Fibroblast of skin of right quadriceps (primary cell): Measurements from ENCODE around the gene BTBD10.

Experiments used
- DNase-seq: peaks from one replicate; pipeline ENCODE4 v3.0.0-alpha.2; 2013

Gene BTBD10

DNA sequence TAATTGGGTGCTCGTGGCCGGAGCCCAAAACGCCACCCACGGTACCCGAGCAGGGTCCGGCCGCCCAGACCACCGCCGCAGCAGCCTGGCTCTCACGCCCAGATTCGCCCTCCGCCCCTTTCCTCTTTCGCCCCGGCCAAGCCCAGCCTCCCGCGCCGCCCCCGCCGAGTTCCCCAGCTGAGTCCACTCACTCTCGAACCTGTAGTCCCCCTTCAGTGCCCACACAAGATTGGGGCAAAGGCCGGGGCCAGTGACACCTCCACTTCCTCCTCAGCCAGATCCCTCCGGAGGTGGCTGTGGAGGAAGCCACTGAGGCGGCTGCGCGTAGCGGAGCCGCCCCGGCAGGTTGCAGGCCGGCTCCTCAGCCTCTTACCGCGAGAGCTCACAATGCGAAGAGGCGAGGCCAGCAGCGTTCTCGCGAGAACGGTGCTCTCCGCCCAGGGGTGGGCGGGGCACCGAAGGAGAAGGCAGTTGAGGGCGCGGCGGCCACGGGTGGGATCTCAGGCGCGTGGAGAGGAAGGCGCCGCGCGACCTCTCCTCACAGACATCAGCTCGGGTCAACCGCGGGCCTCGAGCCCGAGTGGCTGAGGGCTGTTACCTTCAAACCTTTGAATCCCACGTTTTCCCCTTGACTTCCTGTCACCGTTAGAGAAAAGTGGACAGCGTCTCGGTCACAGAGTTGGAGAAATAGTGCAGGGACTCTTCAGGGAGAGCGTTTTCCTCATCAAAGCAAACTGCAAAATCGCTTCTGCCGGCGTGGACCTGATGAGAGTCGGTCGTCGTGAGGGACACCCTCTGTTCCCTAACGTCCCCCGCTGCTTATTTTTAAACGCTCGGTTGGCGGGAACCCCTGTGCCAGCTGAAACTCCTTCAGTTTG, at the start of gene BTBD10:
Gene BTBD10 (minus strand): TSS at position 322 of the 878 bp plus-strand sequence. CDS start 18,098 bp downstream, outside the sequence.
- DNase-seq: peak; percentile 94

- DNase-seq: no peak
Measured at GRCh38 chr11:13503393-13503792, 40.4 kb upstream of the BTBD10 start.

DNA sequence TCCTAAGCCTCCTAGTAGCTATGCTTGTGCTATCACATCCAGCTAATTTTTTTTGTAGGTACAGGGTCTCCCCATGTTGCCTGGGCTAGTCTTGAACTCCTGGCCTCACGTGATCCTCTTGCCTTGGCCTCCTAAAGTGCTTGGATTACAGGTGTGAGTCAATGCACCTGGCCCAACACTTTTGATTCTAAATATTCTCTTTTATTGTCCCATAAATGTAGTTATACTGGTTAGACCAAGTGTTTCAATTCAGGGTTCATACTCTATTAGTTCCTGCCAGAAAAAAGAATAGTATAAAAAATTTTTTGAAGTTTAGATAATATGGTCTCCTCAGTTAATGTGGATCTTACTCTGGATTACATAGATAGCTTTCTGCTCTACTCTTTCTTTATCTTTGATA, 39.5 kb upstream of the BTBD10 start:
- DNase-seq: no peak

DNA sequence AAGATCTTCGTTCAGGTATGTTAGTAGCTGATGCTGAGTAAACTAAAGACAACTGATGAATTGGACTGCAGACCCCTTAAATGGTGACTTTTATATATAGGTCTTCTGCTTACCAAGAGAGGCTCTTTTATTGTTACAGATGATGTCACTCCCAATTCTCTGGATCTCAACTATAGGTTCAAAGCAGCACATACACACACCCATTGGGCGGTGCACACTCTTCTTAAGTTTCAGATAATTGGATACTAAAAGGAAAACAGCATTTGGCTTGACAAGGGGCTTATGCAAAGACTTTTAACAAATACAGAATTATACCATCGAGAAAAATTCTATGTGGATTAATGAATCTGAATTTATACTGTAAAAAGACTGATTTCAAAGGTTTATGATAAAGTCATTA, 32.9 kb upstream of the BTBD10 start, which contains the start of gene PTH:
Gene PTH (minus strand): TSS at position 69 of the 400 bp plus-strand sequence. CDS start 3,142 bp downstream, outside the sequence.
- DNase-seq: no peak

DNA sequence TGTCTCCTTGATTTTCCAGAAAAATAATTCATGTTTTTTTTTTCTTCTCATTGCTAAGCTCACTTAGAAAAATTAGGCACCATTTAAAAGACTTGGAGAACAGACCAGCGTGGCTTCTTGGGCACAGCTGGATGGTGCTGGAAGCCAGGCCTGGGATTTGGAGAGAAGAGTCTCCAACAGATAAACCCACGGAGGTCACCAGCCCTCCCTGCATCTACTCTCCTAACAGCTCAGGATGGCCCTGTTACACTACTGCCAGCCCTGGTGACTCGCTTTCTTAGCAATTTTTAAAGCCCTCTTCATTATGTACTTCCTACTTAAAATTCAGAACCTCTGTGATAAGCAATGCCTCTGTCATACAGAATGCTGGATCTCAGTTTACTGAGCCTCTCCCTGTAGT, 31.0 kb upstream of the BTBD10 start:
- no peak for DNase-seq

DNA sequence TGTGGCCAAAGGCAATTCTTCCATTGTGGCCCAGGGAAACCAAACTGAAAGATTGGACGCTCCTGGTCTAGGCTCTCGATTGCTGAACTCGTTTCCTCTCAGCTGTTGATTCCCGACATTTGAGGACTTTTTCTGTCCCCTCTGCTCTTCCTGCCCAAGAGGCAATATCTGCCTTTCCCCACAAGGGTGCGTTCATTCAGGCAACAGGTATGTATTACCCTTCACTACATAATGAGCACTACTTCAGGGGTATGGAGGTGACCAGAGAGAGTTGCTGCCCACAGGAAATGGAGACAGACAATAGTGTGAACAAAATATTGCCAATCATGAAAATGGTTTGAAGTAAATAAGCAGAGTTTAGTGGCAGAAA, 24.6 kb upstream of the BTBD10 start:
- DNase-seq: no peak

DNA sequence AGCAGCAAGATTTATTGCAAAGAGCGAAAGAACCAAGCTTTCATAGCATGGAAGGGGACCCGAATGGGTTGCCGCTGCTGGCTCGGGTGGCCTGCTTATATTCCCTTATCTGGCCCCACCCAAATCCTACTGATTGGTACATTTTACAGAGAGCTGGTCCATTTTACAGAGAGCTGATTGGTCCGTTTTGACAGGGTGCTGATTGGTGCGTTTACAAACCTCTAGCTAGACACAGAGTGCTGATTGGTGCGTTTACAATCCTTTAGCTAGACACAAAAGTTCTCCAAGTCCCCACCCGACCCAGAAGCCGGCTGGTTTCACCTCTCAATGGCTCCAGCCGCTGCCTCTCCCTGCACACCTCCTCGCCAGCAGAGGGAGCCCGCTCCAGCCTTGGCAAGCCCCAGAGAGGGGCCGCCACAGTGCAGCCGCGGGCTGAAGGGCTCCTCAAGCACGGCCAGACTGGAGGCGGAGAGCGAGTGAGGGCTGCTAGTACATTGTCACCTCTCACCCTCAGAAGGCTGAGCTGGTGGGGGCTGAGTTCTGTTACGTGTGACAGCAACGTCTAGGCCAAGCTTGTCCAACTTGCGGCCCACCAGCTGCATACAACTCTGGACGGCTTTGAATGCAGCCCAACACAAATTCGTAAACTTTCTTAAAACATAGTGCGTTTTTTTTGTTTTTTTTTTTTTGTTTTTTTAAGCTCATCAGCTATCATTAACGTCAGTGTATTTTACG, 24.1 kb upstream of the BTBD10 start:
- DNase-seq: no peak

- no peak for DNase-seq
Measured at GRCh38 chr11:13480198-13480597, 17.2 kb upstream of the BTBD10 start.

DNA sequence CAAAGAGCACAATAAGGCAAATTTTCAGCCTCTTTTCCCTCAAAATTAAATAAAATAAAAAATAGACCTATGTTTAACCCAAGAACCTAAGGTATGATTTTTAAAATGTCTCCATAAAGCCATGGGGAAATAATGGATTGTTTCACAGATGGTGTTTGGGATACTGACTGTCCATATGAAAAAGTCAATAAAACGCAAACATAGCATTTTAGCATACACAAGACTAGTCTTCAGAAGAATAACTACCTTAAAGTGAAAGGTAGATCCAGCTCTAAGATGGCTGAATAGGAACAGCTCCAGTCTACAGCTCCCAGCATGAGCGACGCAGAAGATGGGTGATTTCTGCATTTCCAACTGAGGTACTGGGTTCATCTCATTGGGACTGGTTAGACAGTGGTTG, 16.7 kb upstream of the BTBD10 start:
- DNase-seq: no peak

- no peak for DNase-seq
Measured at GRCh38 chr11:13475091-13475490, 12.1 kb upstream of the BTBD10 start.

DNA sequence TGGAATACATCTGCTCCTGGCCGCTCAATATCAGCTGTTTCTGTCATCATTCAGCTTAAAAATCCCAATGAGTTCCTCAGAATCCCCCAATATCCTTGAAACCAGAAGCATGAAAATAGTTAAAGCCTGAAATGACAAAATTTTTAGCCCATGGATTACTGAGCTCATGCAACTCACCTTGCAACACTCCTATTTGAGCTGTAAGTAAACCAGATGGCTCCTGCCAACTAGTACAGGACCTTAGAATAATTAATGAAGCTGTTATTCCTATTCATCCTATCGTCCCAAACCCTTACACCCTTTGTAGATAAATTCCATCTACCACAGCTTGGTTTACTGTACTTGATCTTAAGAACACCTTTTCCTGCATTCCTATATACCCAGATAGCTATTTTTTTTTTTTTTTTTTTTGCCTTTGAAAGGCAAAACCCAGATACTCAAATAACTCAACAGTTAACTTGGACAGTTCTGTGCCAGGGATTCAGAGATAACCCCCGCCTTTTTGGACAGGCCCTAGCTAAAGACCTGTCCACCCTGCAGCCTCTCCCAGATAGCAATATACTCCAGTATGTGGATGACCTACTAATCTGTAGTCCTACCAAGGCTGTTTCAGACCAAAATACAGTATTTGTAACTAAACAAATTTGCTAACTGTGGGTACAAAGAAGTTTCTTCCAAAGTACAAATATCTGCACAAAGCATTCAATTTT, 10.1 kb upstream of the BTBD10 start:
- no peak for DNase-seq

- DNase-seq: no peak
Measured at GRCh38 chr11:13468750-13469149, 5.7 kb upstream of the BTBD10 start.

GRCh38 chr11:13465909-13466371, 2.9 kb upstream of the BTBD10 start:
- peak; percentile 39 for DNase-seq

DNA sequence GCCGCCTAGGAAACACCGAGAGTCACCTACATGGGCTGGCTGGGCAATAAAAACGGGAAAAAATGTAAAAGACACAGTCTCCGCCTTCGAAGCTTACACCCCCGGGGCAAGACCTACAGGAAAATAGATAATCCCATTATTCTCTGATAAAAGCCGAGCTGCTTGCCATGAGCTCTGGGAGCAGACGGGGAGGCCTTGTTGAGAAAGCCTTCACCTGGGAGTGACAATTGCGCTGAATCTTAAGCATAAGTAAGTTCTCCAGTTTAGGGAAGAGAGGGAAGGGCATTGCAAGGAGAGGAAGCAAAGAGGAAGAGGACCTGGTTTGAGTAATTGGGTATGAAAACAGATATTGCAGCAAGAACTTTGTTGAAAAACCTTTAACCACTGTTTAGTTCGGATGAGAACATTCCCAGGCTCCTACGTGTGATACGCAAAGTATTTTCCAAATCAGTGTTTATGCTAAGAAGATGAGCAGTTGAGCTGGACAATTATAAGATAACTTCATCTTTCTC, 813 bp upstream of the BTBD10 start:
- DNase-seq: no peak

GRCh38 chr11:13462311-13462900, 616 bp downstream of the BTBD10 start:
- peak; percentile 28 for DNase-seq

DNA sequence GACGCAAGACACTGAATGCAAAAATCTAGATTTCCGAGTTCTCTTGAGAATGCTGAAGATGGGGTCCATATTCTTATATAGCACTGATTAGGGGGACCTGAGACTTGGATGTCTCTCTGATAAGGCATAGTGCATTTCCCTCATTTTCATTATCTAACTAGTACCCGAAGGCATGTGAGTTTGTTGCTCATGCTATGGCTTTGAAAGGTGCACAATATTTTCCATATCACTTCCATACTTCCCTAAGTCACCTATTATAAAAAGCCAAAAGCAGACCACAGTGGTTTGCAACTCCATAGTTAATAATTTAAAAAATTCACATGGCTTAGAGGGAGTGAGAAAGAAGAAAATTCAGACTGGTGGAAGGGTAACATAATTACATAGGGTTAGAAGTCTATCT, 1.7 kb downstream of the BTBD10 start:
- no peak for DNase-seq

GRCh38 chr11:13450832-13451397, 12.1 kb downstream of the BTBD10 start:
- DNase-seq: no peak

DNA sequence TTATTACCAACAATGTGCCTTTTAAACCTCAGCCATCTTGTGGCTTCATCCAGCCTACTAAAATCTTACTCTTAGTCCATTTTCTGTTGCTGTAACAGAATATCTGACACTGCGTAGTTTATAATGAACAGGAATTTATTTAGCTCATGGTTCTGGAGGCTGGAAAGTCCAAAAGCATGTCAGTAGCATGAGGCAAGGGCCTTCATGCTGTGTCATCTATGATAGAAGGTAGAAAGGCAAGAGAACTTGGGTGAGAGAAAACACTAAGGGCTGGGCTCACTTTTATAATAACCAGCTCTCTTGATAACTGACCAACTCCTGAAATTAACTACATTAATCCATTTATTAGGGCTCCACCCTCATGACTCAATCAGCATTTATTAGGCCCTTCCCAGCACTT, 13.5 kb downstream of the BTBD10 start:
- no peak for DNase-seq

- DNase-seq: peak; percentile 40
Measured at GRCh38 chr11:13448876-13449275, 14.1 kb downstream of the BTBD10 start.

- DNase-seq: peak; percentile 55
Measured at GRCh38 chr11:13446444-13446843, 16.6 kb downstream of the BTBD10 start.

GRCh38 chr11:13445588-13445987, 17.4 kb downstream of the BTBD10 start:
- no peak for DNase-seq
